ENCODE results near the gene OOSP3.
"Not testable (repeated sequence)": the region's sequence is repeated elsewhere in the genome, so short reads cannot be mapped to it uniquely, and the experiment has no call there.

OOSP3 gene

DNA sequence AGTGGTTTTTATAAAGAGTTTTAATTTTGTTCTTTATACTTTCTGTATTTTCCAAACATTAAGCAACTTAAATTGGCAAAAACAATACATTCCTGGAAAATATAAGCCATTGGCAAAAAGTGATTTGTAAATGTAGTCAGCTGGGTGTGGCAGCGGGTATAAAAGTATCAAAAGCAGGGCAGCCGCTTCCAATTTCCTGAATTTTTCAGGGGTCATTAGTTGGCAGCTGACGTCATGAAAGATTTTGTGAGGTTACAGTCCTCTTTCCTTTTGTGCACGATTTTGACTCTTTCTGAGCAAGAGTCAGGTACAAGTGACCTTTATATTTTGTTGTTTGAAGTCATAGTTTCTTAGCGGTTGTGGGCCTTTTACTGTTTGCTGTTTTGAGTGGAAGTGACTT lies at the start of gene OOSP3:
Gene OOSP3, plus strand, starts transcription at position 208 of the 400 bp plus-strand sequence. Its CDS starts 27 bp downstream, at position 235.
- no peak for DNase-seq (ENCODE audit: low spot score)

DNA sequence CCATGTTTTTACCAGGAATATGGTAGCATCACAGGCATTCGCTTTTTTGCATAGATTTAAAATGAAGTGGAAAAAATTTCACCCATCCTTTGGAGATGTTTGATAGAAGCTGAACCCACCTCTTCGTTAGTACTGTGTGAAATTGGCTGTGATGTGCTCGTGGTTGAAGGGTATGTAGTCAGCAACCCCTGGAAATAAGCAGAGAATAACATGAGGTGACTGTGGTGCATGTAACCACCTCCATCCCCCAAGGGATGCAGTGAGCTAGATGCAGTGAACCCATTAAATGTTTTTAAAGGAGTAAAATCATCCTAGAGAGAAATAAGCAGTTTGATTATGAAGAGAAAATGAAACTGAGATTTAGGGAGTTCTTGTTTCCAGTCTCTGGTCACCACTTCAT lies 49.2 kb upstream of the OOSP3 start:
- DNase-seq (ENCODE audit: low spot score): no peak

DNA sequence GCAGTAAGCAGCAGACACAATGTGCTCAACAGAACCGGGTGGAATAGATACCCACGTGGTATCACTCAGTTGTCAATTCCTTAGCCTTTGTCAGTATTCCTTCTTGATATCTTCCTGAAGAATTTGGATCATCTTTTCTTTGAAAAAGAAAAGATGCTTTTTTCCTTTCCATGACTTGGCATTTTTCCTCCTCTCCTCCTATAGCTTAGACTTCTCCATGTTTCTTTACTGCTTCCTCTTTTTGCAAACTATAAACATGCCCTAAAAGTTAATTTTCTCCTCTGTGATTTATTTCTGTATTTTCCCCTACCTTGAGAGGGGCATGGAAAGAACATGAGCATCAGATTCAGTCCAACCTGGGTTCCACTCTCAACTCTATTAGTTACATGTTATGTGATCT lies 45.0 kb upstream of the OOSP3 start:
- no peak for DNase-seq (ENCODE audit: low spot score)

GRCh38 chr11:59839615-59840014 lies 39.0 kb upstream of the OOSP3 start:
- no peak for DNase-seq (ENCODE audit: low spot score)

- no peak for DNase-seq (ENCODE audit: low spot score)
Measured at GRCh38 chr11:59841514-59841913, 37.1 kb upstream of the OOSP3 start.

DNA sequence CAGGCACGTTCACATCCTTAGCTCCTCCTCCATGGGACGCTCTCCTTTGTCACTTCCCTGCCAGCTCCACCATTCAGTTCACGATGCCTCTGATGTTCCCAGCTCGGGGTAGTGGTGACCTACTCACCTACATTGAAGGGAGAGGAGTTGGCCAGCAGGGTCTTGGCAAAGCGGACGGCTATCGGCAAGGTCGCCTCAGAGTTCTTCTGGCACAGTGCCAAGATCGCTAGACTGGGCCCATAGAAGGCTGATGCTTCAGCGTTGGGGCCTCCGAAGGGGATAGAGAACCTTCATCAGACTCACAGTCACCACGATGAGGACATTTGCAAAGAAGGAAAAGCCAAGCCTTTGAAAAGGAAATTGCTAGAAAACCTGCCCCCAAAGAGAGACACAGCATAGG lies 36.3 kb upstream of the OOSP3 start:
- no peak for DNase-seq (ENCODE audit: low spot score)

DNA sequence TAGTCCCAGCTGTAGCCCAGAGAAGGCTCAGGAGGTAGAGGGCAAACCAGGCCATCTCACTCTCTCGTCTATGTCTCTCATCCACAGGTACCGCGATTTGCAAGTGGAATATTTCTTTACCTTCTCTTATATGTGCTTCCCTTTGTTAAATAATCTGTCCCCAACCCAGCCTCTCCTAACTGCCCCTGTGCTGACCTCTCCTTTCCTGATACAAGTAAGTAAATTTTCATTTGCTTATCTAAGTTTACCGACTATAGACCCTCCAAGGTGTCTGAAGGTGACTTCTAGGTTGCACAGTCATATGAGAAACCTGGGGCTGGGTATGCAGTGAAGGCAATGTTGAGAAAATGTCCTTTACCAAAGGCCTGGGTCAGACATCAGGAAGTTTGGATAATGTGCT lies 33.2 kb upstream of the OOSP3 start, which contains the start of gene CBLIF:
Gene CBLIF, minus strand, starts transcription at position 101 of the 400 bp plus-strand sequence. Its CDS starts 46 bp downstream, at position 55.
- DNase-seq (ENCODE audit: low spot score): no peak

- DNase-seq (ENCODE audit: low spot score): no peak
Measured at GRCh38 chr11:59846556-59846955, 32.0 kb upstream of the OOSP3 start.

GRCh38 chr11:59847626-59848025 lies 31.0 kb upstream of the OOSP3 start:
- no peak for DNase-seq (ENCODE audit: low spot score)

- DNase-seq (ENCODE audit: low spot score): not testable (repeated sequence)
Measured at GRCh38 chr11:59848439-59848838, 30.1 kb upstream of the OOSP3 start.

- DNase-seq (ENCODE audit: low spot score): no peak
Measured at GRCh38 chr11:59849129-59849528, 29.5 kb upstream of the OOSP3 start.

GRCh38 chr11:59849551-59849950 lies 29.0 kb upstream of the OOSP3 start:
- not testable (repeated sequence) for DNase-seq (ENCODE audit: low spot score)

- not testable (repeated sequence) for DNase-seq (ENCODE audit: low spot score)
Measured at GRCh38 chr11:59851416-59851815, 27.2 kb upstream of the OOSP3 start.

- DNase-seq (ENCODE audit: low spot score): no peak
Measured at GRCh38 chr11:59854871-59855270, 23.7 kb upstream of the OOSP3 start.

- peak; percentile 51 for DNase-seq (ENCODE audit: low spot score)
Measured at GRCh38 chr11:59857439-59858434, 20.8 kb upstream of the OOSP3 start.

DNA sequence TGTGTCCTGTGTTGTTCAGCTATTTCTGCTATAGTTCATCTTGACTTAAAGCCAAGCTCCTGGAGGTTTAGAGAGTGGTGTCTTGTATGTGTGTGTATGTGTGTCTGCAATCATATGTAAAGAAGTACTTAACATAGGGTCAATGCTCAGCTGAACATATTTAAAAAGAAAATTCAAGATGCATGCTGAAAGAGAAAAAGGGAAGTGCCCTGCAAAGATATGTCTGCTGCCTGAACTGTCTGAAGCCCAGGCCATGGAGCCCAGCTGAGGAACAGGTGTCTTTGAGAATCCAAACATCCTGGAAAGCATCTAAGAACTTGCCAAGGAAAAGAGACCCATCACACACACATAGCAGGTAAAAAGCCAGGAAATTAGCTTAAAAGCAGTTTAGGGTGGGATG lies 18.9 kb upstream of the OOSP3 start:
- DNase-seq (ENCODE audit: low spot score): no peak

DNA sequence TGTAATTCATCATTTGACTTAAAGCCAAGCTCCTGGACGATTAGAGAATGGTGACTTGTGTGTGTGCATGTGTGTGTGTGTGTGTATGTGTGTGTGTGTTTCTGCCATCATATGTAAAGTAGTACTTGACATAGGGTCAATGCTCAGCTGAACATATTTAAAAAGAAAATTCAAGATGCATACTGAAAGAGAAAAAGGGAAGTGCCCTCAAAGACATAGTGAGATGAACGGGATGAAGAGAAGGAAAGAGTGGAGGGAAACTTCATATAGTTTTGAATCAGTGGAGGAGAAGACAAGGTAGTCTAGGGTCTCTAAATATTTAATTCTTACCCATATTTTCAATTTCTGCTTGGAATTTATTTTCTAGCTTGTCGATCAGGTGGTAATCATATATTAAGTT lies 16.3 kb upstream of the OOSP3 start:
- DNase-seq (ENCODE audit: low spot score): no peak

DNA sequence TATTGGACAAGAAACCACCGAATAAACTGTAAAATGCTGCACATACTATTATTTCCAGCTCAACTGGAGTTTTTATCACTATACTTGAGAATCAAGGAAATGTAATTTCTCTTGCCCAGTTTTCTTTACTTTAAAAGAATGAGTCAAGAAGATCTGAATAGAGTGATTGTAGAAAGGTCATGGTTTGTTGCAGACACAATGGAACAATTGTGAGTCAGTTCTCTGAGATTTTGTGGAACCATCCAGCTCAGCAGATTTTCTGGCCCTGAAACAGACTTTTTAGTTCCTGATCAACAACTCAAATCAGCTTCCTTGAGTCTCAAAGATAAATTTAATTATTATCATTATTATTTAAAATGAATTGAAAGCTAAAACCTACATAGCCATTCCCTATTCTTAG lies 13.6 kb upstream of the OOSP3 start:
- DNase-seq (ENCODE audit: low spot score): no peak

DNA sequence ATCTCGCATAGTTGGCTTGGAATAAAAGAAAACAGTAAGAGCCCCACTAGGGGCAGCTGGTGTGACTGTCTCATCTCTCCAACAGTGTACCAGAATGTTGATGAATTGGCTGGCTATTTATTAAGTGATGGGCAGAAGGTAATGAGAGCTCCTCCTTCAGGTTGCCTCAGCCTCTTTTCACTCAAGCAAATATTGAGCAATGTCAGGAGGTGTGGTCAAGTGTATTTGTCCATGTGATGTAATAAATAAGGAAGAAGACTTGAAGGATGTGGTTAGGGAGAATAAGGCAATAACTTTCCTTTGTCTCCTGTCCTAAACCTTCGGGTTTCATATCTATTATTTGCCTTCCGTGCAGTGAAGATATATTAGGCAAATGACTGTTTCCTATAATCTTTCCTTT lies 12.2 kb upstream of the OOSP3 start, which contains the start of gene TCN1:
Gene TCN1, minus strand, starts transcription at position 91 of the 400 bp plus-strand sequence. Its CDS starts 17 bp downstream, at position 74.
- no peak for DNase-seq (ENCODE audit: low spot score)

- no peak for DNase-seq (ENCODE audit: low spot score)
Measured at GRCh38 chr11:59866836-59867235, 11.7 kb upstream of the OOSP3 start.

DNA sequence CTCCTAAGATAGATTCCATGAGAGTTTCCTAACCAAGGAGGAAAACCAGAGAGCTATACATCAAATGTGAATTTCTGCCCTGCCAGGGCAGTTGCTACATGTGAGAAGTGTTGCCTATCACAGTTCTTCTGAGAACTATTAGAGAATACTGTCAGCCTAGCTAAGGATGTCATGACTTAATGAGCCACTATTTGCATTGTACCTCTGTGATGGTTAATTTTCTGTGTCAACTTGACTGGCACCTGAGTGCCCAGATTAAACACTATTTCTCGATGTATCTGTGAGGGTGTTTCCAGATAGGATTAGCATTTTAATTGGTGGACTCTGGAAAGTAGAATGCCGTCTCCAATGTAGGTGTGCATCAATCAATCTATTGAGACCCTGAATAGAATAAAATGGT lies 10.6 kb upstream of the OOSP3 start:
- no peak for DNase-seq (ENCODE audit: low spot score)

DNA sequence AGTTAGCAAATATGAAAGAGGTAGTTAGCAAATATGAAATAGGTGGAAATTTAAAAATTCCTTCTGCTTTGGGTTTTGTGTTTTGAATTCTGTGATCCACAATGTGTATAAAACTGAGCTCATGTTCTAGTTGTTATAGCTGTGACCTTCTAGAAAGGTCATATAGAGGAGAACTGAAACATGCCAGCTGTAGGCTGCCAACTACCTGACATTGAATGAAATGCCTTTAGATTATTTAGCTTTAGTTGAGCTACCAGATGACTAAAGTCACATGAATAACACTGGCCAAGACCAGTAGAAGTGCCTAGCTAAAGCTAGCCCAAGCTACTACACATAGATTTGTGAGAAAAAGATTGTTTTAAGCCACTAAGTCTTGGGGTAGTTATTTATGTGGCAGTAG lies 6.5 kb upstream of the OOSP3 start:
- no peak for DNase-seq (ENCODE audit: low spot score)

DNA sequence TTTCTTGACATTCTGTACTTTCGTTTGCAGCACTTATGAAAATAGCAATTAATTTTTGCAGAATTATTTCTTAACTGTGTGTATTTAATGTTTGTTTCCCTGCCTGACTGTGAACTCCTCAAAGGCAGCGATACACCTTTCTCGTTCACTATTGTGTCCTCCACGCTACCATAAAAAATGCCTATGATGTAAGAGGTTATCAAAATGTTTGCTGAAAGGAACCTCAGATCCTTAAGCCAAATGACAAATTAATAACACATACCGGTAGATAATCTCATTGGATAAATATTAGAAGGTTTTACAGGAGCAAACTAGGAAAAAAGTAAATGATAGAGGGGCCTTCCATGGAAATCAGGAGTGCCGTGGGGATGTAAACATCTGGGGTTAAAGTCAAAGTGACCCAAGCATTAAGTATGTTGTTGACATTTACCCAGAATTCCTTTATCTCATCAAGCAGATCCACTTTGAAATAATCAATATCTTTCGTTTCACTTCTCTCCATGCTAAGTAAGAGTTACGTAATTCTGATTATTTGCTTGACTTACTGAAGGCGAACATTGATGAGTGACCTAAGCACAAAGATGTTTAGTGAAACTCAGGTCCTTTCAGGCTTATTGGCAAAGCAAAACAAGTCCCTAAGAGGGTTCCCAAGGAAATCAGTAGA lies 2.6 kb upstream of the OOSP3 start:
- DNase-seq (ENCODE audit: low spot score): no peak

All from CD4-positive, alpha-beta T cell treated with Interleukin-6 at 100 ng/mL for 8 hours (primary cell).